Endothelial cell (in vitro differentiated cells): Measurements from ENCODE around the gene SUPT3H. TPM values are rescaled to one million over a fixed set of nuclear protein-coding genes. Genes with fewer than 3 reads are reported as not detected.

Experiments used
- DNase-seq: peaks from one replicate; pipeline ENCODE4 v3.0.0; 2021; ENCODE audit warnings: low spot score
- H3K27ac Mint-ChIP-seq: one replicate; pipeline ENCODE4 v1.8.0; 2021; ENCODE audit warnings: mixed read lengths, inconsistent platforms; ENCODE audit not compliant: unreplicated experiment
- H3K27me3 Mint-ChIP-seq: one replicate; pipeline ENCODE4 v1.8.0; 2021; ENCODE audit warnings: mild to moderate bottlenecking, moderate library complexity, mixed read lengths, inconsistent platforms; ENCODE audit not compliant: unreplicated experiment
- H3K36me3 Mint-ChIP-seq: one replicate; pipeline ENCODE4 v1.8.0; 2021; ENCODE audit warnings: mild to moderate bottlenecking, low read depth, mixed read lengths, inconsistent platforms; ENCODE audit not compliant: unreplicated experiment
- H3K4me1 Mint-ChIP-seq: one replicate; pipeline ENCODE4 v1.8.0; 2021; ENCODE audit warnings: mild to moderate bottlenecking, mixed read lengths, inconsistent platforms; ENCODE audit not compliant: unreplicated experiment
- H3K4me3 Mint-ChIP-seq: one replicate; pipeline ENCODE4 v1.8.0; 2021; ENCODE audit warnings: mild to moderate bottlenecking, mixed read lengths, inconsistent platforms; ENCODE audit not compliant: unreplicated experiment
- H3K9me3 Mint-ChIP-seq: one replicate; pipeline ENCODE4 v1.8.0; 2021; ENCODE audit warnings: mixed read lengths, inconsistent platforms; ENCODE audit not compliant: unreplicated experiment
- total RNA-seq: library from RNA; stranded (reverse); fragmentation: NEBNext Ultra II Directional; extraction: Animal tissue kit (Norgen Biotek cat#: 25700); gene quantifications from one replicate; pipeline ENCODE4 v1.2.1, GENCODE V29; 2021; ENCODE audit not compliant: unreplicated experiment
- TF ChIP-seq, protein P1 (sequence below): fragments of 200-600 bp; sonication (generic); IDR thresholded peaks from one replicate; pipeline ENCODE4 v1.5.0; 2021; ENCODE audit warnings: antibody characterized with exemption; ENCODE audit not compliant: unreplicated experiment

SUPT3H gene
- total RNA-seq, 1 donor from 2014 or later: 28.5 TPM

DNA sequence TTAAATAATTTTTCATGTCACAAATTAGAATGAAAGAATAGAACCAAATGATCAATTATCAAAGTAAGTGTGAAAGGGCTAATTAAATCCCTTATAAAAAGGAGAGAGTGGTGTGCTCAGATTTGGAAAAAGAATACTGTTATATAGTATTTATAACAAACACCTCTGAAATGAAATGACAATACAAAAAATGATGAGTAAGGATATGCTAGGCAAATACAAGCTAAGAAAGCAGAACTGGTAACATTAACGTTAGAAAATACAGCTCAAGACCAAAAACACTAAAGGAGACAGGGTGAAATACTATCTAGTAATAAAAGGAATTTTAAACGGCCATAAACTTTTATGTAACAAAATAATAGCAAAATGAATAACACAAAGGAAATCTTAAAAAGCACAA, 373.8 kb downstream of the SUPT3H start:
- Mint-ChIP-seq H3K4me3 (no peak overlapping the region), H3K27me3 (no peaks in the 10 kb centered on the region), H3K9me3 (no peaks in the 10 kb centered on the region), H3K27ac (no peak overlapping the region), H3K36me3 (no peaks in the 10 kb centered on the region), H3K4me1 (no peaks in the 10 kb centered on the region)
- DNase-seq: no peak
- TF ChIP-seq, protein P1, sequence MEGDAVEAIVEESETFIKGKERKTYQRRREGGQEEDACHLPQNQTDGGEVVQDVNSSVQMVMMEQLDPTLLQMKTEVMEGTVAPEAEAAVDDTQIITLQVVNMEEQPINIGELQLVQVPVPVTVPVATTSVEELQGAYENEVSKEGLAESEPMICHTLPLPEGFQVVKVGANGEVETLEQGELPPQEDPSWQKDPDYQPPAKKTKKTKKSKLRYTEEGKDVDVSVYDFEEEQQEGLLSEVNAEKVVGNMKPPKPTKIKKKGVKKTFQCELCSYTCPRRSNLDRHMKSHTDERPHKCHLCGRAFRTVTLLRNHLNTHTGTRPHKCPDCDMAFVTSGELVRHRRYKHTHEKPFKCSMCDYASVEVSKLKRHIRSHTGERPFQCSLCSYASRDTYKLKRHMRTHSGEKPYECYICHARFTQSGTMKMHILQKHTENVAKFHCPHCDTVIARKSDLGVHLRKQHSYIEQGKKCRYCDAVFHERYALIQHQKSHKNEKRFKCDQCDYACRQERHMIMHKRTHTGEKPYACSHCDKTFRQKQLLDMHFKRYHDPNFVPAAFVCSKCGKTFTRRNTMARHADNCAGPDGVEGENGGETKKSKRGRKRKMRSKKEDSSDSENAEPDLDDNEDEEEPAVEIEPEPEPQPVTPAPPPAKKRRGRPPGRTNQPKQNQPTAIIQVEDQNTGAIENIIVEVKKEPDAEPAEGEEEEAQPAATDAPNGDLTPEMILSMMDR: no peak

DNA sequence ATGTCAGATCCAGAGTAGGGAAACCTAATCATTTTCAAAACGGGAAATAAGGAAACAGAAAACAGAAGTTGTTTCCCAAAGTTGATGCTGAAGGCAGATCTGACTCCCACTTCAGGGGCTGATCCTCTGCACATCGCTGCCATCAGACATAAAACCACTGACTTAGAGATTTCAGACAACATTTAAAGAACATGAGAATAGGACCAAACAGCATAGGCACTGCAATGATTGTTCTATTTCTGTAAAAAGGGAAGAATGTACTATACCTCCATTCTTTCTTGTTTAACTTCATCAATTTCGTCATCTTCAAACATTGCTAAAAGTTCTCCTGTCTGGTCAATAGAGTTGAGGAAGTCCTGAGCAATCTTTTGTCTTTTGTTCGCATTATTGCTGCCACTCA, 374.3 kb downstream of the SUPT3H start:
- H3K4me3 Mint-ChIP-seq: no peak overlapping the region
- no peaks in the 10 kb centered on the region for H3K4me1 Mint-ChIP-seq
- DNase-seq: no peak
- no peaks in the 10 kb centered on the region for H3K36me3 Mint-ChIP-seq
- TF ChIP-seq, protein P1: no peak
- H3K27ac Mint-ChIP-seq: no peak overlapping the region
- H3K27me3 Mint-ChIP-seq: no peaks in the 10 kb centered on the region
- H3K9me3 Mint-ChIP-seq: no peaks in the 10 kb centered on the region

DNA sequence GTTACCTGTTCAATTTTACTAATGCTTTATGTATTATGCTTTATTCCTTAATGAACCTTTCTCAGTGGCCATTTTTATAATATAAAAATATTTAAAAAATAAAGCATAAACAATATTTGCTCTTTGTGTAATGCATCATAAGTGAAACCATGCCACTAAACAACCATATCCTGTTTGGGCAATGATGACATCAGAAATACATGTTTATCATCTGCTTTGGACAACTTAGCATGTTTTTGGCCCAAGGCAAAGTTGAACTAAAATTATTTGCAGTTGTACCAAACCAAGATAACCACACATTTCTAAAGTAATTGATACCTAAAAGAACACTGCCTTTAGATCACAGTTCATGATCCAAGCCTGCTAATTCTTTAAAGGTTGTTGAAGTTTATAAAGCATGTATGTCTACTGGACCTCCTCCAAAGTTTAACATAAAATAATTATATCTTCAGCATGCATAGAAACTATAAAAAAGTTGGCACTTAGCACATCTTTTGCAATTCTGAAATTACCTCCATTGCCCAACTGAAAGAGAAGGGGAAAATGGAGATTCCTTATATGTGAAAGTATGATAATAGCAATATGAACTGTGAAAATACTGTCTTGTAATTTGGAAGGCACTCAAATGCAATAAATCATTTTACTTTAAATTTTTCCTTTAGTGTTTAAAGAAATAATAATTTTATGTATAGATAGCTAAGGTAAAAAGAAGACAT, 375.2 kb downstream of the SUPT3H start:
- H3K27me3 Mint-ChIP-seq: no peaks in the 10 kb centered on the region

DNA sequence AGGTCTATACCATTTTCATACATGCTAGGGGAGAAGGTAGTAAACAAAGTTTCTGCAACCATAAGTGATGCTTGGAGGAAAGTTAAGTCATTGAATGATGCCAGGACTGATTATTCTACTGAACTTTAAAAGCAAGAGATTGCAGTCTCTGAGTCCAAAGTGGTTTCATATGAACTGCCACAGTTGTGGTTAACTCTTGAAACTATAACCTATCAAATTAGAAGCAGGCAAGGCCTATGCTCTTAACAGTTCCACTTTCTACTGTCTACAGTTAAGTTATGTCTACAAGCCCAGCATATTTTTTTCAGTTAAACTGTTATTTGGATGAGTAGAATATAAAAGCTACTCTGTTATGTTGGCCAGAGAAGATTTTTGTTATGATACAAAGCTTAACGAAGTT, 376.1 kb downstream of the SUPT3H start:
- no peak for DNase-seq
- no peak overlapping the region for H3K27ac Mint-ChIP-seq
- no peaks in the 10 kb centered on the region for H3K27me3 Mint-ChIP-seq
- no peak overlapping the region for H3K4me3 Mint-ChIP-seq
- no peaks in the 10 kb centered on the region for H3K9me3 Mint-ChIP-seq
- no peaks in the 10 kb centered on the region for H3K36me3 Mint-ChIP-seq
- H3K4me1 Mint-ChIP-seq: no peaks in the 10 kb centered on the region
- TF ChIP-seq, protein P1: no peak

More for the DNA sequence above, 375.2 kb downstream of the SUPT3H start:
- H3K27ac Mint-ChIP-seq: no peak overlapping the region
- no peaks in the 10 kb centered on the region for H3K9me3 Mint-ChIP-seq
- H3K4me1 Mint-ChIP-seq: no peaks in the 10 kb centered on the region
- DNase-seq: no peak
- no peak overlapping the region for H3K4me3 Mint-ChIP-seq
- TF ChIP-seq, protein P1: no peak
- no peaks in the 10 kb centered on the region for H3K36me3 Mint-ChIP-seq

DNA sequence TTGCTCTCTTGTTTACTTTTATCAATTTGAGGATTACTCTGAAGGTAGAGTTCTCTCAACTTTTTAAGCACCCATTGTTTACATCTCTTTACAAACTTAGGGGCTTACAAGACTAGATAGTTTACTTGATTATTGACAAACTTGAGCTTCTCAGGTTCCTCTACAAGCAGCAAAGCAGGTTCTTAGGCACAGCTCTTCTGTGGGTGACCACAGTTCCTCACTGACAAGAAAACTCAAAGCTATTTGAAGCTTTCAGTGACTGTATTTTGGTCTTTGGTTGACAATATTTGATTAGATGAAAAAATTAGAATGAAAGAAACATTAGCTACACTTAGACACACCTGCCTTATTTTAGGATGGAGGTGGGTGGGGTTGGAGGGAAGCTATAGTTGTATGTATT, 376.9 kb downstream of the SUPT3H start:
- Mint-ChIP-seq H3K4me1 (no peaks in the 10 kb centered on the region), H3K9me3 (no peaks in the 10 kb centered on the region), H3K4me3 (no peak overlapping the region), H3K27me3 (no peaks in the 10 kb centered on the region), H3K36me3 (no peaks in the 10 kb centered on the region), H3K27ac (no peak overlapping the region)
- TF ChIP-seq, protein P1: no peak
- no peak for DNase-seq
